CD4-positive, alpha-beta T cell treated with Interleukin-4 for 1 hour (primary cell): ENCODE data around the gene WNT11.
A peak's percentile ranks its signal among the peaks of the same experiment; 100 is the strongest.

ENCODE experiments used
- DNase-seq, 2 donors: peaks; one replicate each; pipeline ENCODE4 v3.0.0-alpha.2; 2020 to 2022

The WNT11 gene

GRCh38 chr11:76217653-76218160, 11.4 kb upstream of the WNT11 start:
- DNase-seq, result no peak

- no peak for DNase-seq
These were observed 10.4 kb upstream of the WNT11 start for GRCh38 chr11:76216536-76217325.

- DNase-seq, result no peak
These were observed 9.6 kb upstream of the WNT11 start for GRCh38 chr11:76215941-76216340.

- no peak for DNase-seq
These were observed 8.8 kb upstream of the WNT11 start for GRCh38 chr11:76214968-76215548.

- DNase-seq, result no peak
These were observed 7.9 kb upstream of the WNT11 start for GRCh38 chr11:76214186-76214585.

- DNase-seq, result no peak
These were observed 6.1 kb upstream of the WNT11 start for GRCh38 chr11:76212086-76213035.

GRCh38 chr11:76210931-76211851, 4.9 kb upstream of the WNT11 start:
- no peak for DNase-seq

- DNase-seq, result peak; percentile 23 to 38
These were observed 4.0 kb upstream of the WNT11 start for GRCh38 chr11:76209973-76210930.

GRCh38 chr11:76209375-76209972, 3.2 kb upstream of the WNT11 start:
- DNase-seq, result peak in 1 of 2 donors; percentile 19

GRCh38 chr11:76208438-76209374, 2.4 kb upstream of the WNT11 start:
- DNase-seq, result peak; percentile 76 to 77

- DNase-seq, result peak; percentile 74 to 77
These were observed 1.5 kb upstream of the WNT11 start for GRCh38 chr11:76207642-76208401.

GRCh38 chr11:76206077-76206326, 300 bp downstream of the WNT11 start:
- DNase-seq, result no peak

GRCh38 chr11:76205252-76206076, 838 bp downstream of the WNT11 start:
- no peak for DNase-seq

GRCh38 chr11:76203937-76204336, 2.4 kb downstream of the WNT11 start:
- no peak for DNase-seq

- no peak for DNase-seq
These were observed 3.0 kb downstream of the WNT11 start for GRCh38 chr11:76203131-76203925.

- no peak for DNase-seq
These were observed 4.5 kb downstream of the WNT11 start for GRCh38 chr11:76201672-76202412.
